ENCODE measurements around the gene PAPSS1. TPM values are rescaled to one million over a fixed set of nuclear protein-coding genes. Genes with fewer than 3 reads are reported as not detected.

Gene PAPSS1
- total and polyA plus RNA-seq, 2 of the 8 experiments (the other 6 are each of a cell fraction or from before 2014, with no cell fraction given) = 79.2 to 98.5 TPM

- Histone ChIP-seq H3K4me1 (replicated peaks in 1 of 4; ENCODE audit: control insufficient read depth in 3 of 4, insufficient read depth in 4 of 4, low read length in 3 of 4) (peaks cover 0 to 20% (median 6%) of the 10 kb centered on the region in 4 experiments; a peak in 5 of 7 replicates), H3K27ac (ENCODE audit: low read depth, low read length) (no peak overlapping the region), H3K27me3 (replicated peaks in 1 of 4; ENCODE audit: control insufficient read depth in 3 of 4, extremely low read depth in 1 of 4, insufficient read depth in 3 of 4, low read length in 3 of 4) (peaks cover 10 to 33% (median 16%) of the 10 kb centered on the region in 4 experiments; a peak in 5 of 7 replicates), H3K18ac (ENCODE audit: extremely low read depth, low read length) (no peak overlapping the region), H2AK5ac (ENCODE audit: low read depth, low read length) (no peak overlapping the region), H2BK15ac (ENCODE audit: low read length) (no peak overlapping the region), H3K4me3 (ENCODE audit: extremely low read depth in 1 of 4, insufficient read depth in 2 of 4, low read depth in 3 of 4, low read length in 4 of 4) (no peak overlapping the region), H3K14ac (ENCODE audit: insufficient read length) (no peak overlapping the region), H3K36me3 (ENCODE audit: control insufficient read depth in 2 of 4, insufficient read depth in 4 of 4, low read length in 3 of 4) (no peaks in the 10 kb centered on the region), H3K4me2 (ENCODE audit: insufficient read depth in 1 of 2, low read depth in 2 of 2, low read length in 2 of 2) (no peak overlapping the region), H2BK20ac (ENCODE audit: low read length) (no peak overlapping the region), H4K20me1 (replicated peaks in 1 of 2; ENCODE audit: control insufficient read depth in 1 of 2, insufficient read depth in 2 of 2, low read length in 2 of 2) (no peaks in the 10 kb centered on the region), H3K4ac (replicated peaks; ENCODE audit: insufficient read length, low read depth, low read length) (no peak overlapping the region), H2BK5ac (ENCODE audit: low read depth, low read length) (no peak overlapping the region), H3K23me2 (ENCODE audit: low read depth, low read length) (no peaks in the 10 kb centered on the region), H3K79me2 (ENCODE audit: control insufficient read depth in 1 of 2, insufficient read depth in 2 of 2, low read length in 2 of 2) (no peaks in the 10 kb centered on the region), H2BK12ac (ENCODE audit: low read depth, low read length) (no peak overlapping the region), H4K5ac (ENCODE audit: insufficient read length, low read depth, low read length) (no peak overlapping the region), H3K9me3 (ENCODE audit: insufficient read depth in 2 of 2, low read depth in 1 of 2, low read length in 1 of 2) (no peaks in the 10 kb centered on the region), H3K56ac (replicated peaks; ENCODE audit: insufficient read length, low read depth, low read length) (no peak overlapping the region), H4K91ac (replicated peaks; ENCODE audit: insufficient read length, low read length) (no peak overlapping the region), H2BK120ac (replicated peaks; ENCODE audit: low read depth, low read length) (no peak overlapping the region), H3K23ac (ENCODE audit: insufficient read length) (no peak overlapping the region), H2AFZ (ENCODE audit: low read length) (no peak overlapping the region), H3K79me1 (ENCODE audit: low read depth, low read length) (no peaks in the 10 kb centered on the region), H3K9ac (replicated peaks in 1 of 4; ENCODE audit: extremely low read depth in 1 of 4, low read depth in 3 of 4, low read length in 3 of 4) (no peak overlapping the region), H4K8ac (ENCODE audit: extremely low read depth, insufficient read depth, low read length) (no peak overlapping the region)
- ChIA-PET POLR2A (ENCODE audit: partially characterized antibody) (interaction anchor here (1.1 to 1.9 kb wide), 2 partner anchors 15 to 23 kb away, joined by 3 to 6 read pairs; no protein-coding TSS in a partner anchor), CTCF (ENCODE audit: partially characterized antibody) (interaction anchor here (0.6 to 4.5 kb wide), 37 partner anchors 9 to 325 kb away, joined by 3 to 32 read pairs (median 4); partner anchors contain the start of gene PAPSS1)
- no peak for FAIRE-seq
- TF ChIP-seq JUN (IDR thresholded peaks at IDR 0.05; ENCODE audit: low read depth, low read length) (no peak), POLR2AphosphoS5 (IDR thresholded peaks at IDR 0.05; ENCODE audit: low read depth, low read length) (no peak), RFX5 (IDR thresholded peaks at IDR 0.05; ENCODE audit: borderline replicate concordance, low read depth, low read length) (no peak), CBX8 (IDR thresholded peaks at IDR 0.05; ENCODE audit: borderline replicate concordance, low read depth, low read length) (no peak), NRF1 (IDR thresholded peaks at IDR 0.05; ENCODE audit: low read depth, low read length) (no peak), RAD21 (IDR thresholded peaks at IDR 0.05 in 1 of 2, conservative IDR thresholded peaks at IDR 0.05 in 1 of 2; ENCODE audit: low read depth in 2 of 2, low read length in 2 of 2) (no peak), EP300 (IDR thresholded peaks at IDR 0.05; ENCODE audit: borderline replicate concordance in 1 of 2, low read depth in 2 of 2, low read length in 2 of 2) (no peak), HDAC6 (IDR thresholded peaks at IDR 0.05; ENCODE audit: low read depth, low read length) (no peak), NANOG (IDR thresholded peaks at IDR 0.05; ENCODE audit: insufficient read depth, low read depth, low read length, poor library complexity, severe bottlenecking) (no peak), SRF (IDR thresholded peaks at IDR 0.05; ENCODE audit: low read depth, low read length) (no peak), KDM1A (IDR thresholded peaks at IDR 0.05; ENCODE audit: borderline replicate concordance, low read length) (no peak), JUND (IDR thresholded peaks at IDR 0.05; ENCODE audit: low read length) (no peak)
- DNase-seq (ENCODE audit: low read depth in 1 of 2, low spot score in 2 of 2) = no peak
- 80% methylated on average over 3 of the region's 3 CpGs; no CpG with 5 or more reads in 1 of the 2 experiments for WGBS, 2 experiments (ENCODE audit: extremely low coverage in 1 of 2, insufficient coverage in 1 of 2, insufficient read length in 1 of 2, insufficient replicate concordance in 2 of 2, low coverage in 1 of 2, low lambda C conversion rate in 2 of 2, missing lambda C conversion rate in 1 of 2)
Observed at GRCh38 chr4:107736037-107736436, 16.0 kb upstream of the PAPSS1 start.

All from H1 (cell line).